Stimulated activated CD4-positive, alpha-beta T cell treated with anti-CD3 and anti-CD28 coated beads, Interleukin-1b, Interleukin-23, amount 100 ng/mL, for 1 hour (primary cell): ENCODE measurements around the gene GCN1.
A peak's percentile ranks its signal among the peaks of the same experiment; 100 is the strongest.
"Not testable (repeated sequence)": the region's sequence is repeated elsewhere in the genome, so short reads cannot be mapped to it uniquely, and the experiment has no call there.

Source experiments
- DNase-seq, 2 donors: peaks; one replicate each; pipeline ENCODE4 v3.0.0-alpha.2; 2020; ENCODE audit warnings: low read depth in 2 of 2

Gene GCN1

GRCh38 chr12:120194534-120195395, at the start of gene GCN1:
Gene GCN1 (minus strand): TSS chr12:120194715. CDS start chr12:120194697, 18 bp downstream.
- peak; percentile 62 to 84 for DNase-seq

- DNase-seq, result no peak
These were observed 48.6 kb upstream of the GCN1 start for GRCh38 chr12:120242971-120243699.

GRCh38 chr12:120242275-120242799, 47.8 kb upstream of the GCN1 start:
- no peak for DNase-seq

- no peak for DNase-seq
These were observed 47.2 kb upstream of the GCN1 start for GRCh38 chr12:120241561-120242274.

- DNase-seq, result no peak
These were observed 45.9 kb upstream of the GCN1 start for GRCh38 chr12:120240495-120240833.

GRCh38 chr12:120239776-120240494, 45.4 kb upstream of the GCN1 start:
- DNase-seq, result no peak

- DNase-seq, result no peak
These were observed 44.4 kb upstream of the GCN1 start for GRCh38 chr12:120238839-120239445.

- DNase-seq, result no peak
These were observed 43.7 kb upstream of the GCN1 start for GRCh38 chr12:120238217-120238616.

GRCh38 chr12:120237360-120238171, 43.1 kb upstream of the GCN1 start:
- no peak for DNase-seq

GRCh38 chr12:120236809-120237208, 42.3 kb upstream of the GCN1 start:
- DNase-seq, result not testable (repeated sequence)

GRCh38 chr12:120235369-120236323, 41.1 kb upstream of the GCN1 start:
- DNase-seq, result no peak

GRCh38 chr12:120234643-120235368, 40.3 kb upstream of the GCN1 start:
- no peak for DNase-seq

GRCh38 chr12:120231316-120232011, 36.9 kb upstream of the GCN1 start:
- peak; percentile 37 to 49 for DNase-seq

GRCh38 chr12:120230974-120231315, 36.4 kb upstream of the GCN1 start:
- DNase-seq, result no peak

- no peak for DNase-seq
These were observed 35.9 kb upstream of the GCN1 start for GRCh38 chr12:120230326-120230973.

GRCh38 chr12:120229487-120230325, 35.2 kb upstream of the GCN1 start:
- no peak for DNase-seq
